IPS-18a (cell line): ENCODE measurements around the gene STK40.
A peak's percentile ranks its signal among the peaks of the same experiment; 100 is the strongest.

ENCODE experiments used
- H3K27ac ChIP-seq: one replicate; pipeline ENCODE4 v1.5.1; 2013; ENCODE audit warnings: low read length
- H3K27me3 ChIP-seq: one replicate; pipeline ENCODE4 v1.6.1; 2013; ENCODE audit warnings: mild to moderate bottlenecking, low read length; ENCODE audit not compliant: control insufficient read depth, insufficient read depth
- H3K36me3 ChIP-seq: one replicate; pipeline ENCODE4 v1.6.1; 2013; ENCODE audit warnings: low read depth, low read length; ENCODE audit not compliant: control insufficient read depth
- H3K4me1 ChIP-seq: one replicate; pipeline ENCODE4 v1.6.1; 2013; ENCODE audit warnings: low read depth, low read length; ENCODE audit not compliant: control insufficient read depth
- H3K4me3 ChIP-seq: one replicate; pipeline ENCODE4 v1.5.1; 2013; ENCODE audit warnings: low read length
- H3K9ac ChIP-seq: one replicate; pipeline ENCODE4 v1.6.1; 2013; ENCODE audit warnings: mild to moderate bottlenecking, low read length, moderate library complexity
- H3K9me3 ChIP-seq: one replicate; pipeline ENCODE4 v1.6.1; 2013; ENCODE audit warnings: low read depth, low read length; ENCODE audit not compliant: control insufficient read depth

The STK40 gene

GRCh38 chr1:36396359-36396758, 10.6 kb upstream of the STK40 start:
- no peak overlapping the region for H3K27ac ChIP-seq
- H3K9me3 ChIP-seq = no peaks in the 10 kb centered on the region
- H3K9ac ChIP-seq = no peak overlapping the region
- no peaks in the 10 kb centered on the region for H3K27me3 ChIP-seq
- H3K36me3 ChIP-seq = peaks cover 23% of the 10 kb centered on the region
- peak overlapping the region; percentile 82 for H3K4me3 ChIP-seq
- H3K4me1 ChIP-seq = peaks cover 4% of the 10 kb centered on the region

DNA sequence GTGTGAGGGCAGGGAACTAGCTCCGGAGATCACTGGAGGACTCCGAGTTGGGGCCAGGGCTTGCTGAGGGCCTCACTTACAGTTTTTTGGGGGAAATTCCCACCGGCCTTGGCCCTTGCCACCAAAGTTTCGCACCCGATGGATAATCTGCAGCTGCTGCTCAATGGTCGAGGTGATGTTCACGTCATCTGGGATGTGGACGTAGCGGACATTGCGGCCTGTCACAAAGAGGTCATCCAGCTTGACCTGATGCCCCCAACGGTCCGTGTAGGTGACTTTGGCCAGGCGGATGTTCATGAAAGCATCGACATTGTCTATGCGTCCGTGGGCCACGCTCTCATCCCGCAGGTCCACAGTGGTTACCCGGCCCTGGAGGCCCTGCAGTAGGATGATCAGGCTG, 8.0 kb upstream of the STK40 start:
- H3K27me3 ChIP-seq = no peaks in the 10 kb centered on the region
- no peaks in the 10 kb centered on the region for H3K4me1 ChIP-seq
- H3K9ac ChIP-seq = no peak overlapping the region
- H3K36me3 ChIP-seq = peaks cover 27% of the 10 kb centered on the region
- H3K4me3 ChIP-seq = no peak overlapping the region
- H3K27ac ChIP-seq = no peak overlapping the region
- H3K9me3 ChIP-seq = no peaks in the 10 kb centered on the region

GRCh38 chr1:36392836-36393235, 7.1 kb upstream of the STK40 start:
- Histone ChIP-seq H3K4me3 (no peak overlapping the region), H3K27me3 (no peaks in the 10 kb centered on the region), H3K36me3 (peaks cover 27% of the 10 kb centered on the region), H3K27ac (no peak overlapping the region), H3K9me3 (no peaks in the 10 kb centered on the region), H3K4me1 (peaks cover 2% of the 10 kb centered on the region), H3K9ac (no peak overlapping the region)

- no peak overlapping the region for H3K4me3 ChIP-seq
- H3K4me1 ChIP-seq = peaks cover 16% of the 10 kb centered on the region
- H3K27me3 ChIP-seq = no peaks in the 10 kb centered on the region
- no peaks in the 10 kb centered on the region for H3K9me3 ChIP-seq
- no peak overlapping the region for H3K9ac ChIP-seq
- no peak overlapping the region for H3K27ac ChIP-seq
- H3K36me3 ChIP-seq = peaks cover 27% of the 10 kb centered on the region
These were observed 5.5 kb upstream of the STK40 start for GRCh38 chr1:36391271-36391670.

- Histone ChIP-seq H3K4me3 (no peak overlapping the region), H3K36me3 (peaks cover 27% of the 10 kb centered on the region), H3K27ac (no peak overlapping the region), H3K9ac (no peak overlapping the region), H3K27me3 (no peaks in the 10 kb centered on the region), H3K4me1 (peaks cover 16% of the 10 kb centered on the region), H3K9me3 (no peaks in the 10 kb centered on the region)
These were observed 4.7 kb upstream of the STK40 start for GRCh38 chr1:36390411-36390810.

DNA sequence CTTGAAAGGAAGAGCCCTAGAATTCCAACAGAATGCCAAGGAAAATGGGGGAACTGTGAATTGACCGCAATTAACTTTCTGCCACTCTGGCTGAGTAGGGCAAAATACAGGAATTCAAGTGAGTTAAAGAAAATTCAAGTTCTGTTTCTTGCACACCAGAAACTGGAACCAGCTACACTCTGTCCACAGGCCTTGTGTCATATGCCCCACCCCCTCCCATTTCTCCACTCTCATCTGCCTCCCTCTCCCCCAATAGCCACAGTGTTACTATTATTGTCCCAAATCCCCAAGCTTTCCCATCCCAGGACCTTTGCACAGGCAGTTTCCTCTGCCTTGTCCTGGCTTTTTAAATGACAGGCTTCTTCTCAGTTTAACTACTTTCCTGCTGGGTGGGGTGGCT, 4.3 kb upstream of the STK40 start:
- H3K4me1 ChIP-seq = peaks cover 16% of the 10 kb centered on the region
- H3K27me3 ChIP-seq = no peaks in the 10 kb centered on the region
- no peaks in the 10 kb centered on the region for H3K9me3 ChIP-seq
- H3K9ac ChIP-seq = no peak overlapping the region
- H3K36me3 ChIP-seq = peaks cover 27% of the 10 kb centered on the region
- H3K4me3 ChIP-seq = no peak overlapping the region
- H3K27ac ChIP-seq = no peak overlapping the region

- H3K4me1 ChIP-seq = peaks cover 22% of the 10 kb centered on the region
- H3K27ac ChIP-seq = no peak overlapping the region
- H3K9me3 ChIP-seq = no peaks in the 10 kb centered on the region
- no peak overlapping the region for H3K9ac ChIP-seq
- H3K36me3 ChIP-seq = peaks cover 27% of the 10 kb centered on the region
- H3K4me3 ChIP-seq = no peak overlapping the region
- no peaks in the 10 kb centered on the region for H3K27me3 ChIP-seq
These were observed 3.5 kb upstream of the STK40 start for GRCh38 chr1:36389261-36389660.

DNA sequence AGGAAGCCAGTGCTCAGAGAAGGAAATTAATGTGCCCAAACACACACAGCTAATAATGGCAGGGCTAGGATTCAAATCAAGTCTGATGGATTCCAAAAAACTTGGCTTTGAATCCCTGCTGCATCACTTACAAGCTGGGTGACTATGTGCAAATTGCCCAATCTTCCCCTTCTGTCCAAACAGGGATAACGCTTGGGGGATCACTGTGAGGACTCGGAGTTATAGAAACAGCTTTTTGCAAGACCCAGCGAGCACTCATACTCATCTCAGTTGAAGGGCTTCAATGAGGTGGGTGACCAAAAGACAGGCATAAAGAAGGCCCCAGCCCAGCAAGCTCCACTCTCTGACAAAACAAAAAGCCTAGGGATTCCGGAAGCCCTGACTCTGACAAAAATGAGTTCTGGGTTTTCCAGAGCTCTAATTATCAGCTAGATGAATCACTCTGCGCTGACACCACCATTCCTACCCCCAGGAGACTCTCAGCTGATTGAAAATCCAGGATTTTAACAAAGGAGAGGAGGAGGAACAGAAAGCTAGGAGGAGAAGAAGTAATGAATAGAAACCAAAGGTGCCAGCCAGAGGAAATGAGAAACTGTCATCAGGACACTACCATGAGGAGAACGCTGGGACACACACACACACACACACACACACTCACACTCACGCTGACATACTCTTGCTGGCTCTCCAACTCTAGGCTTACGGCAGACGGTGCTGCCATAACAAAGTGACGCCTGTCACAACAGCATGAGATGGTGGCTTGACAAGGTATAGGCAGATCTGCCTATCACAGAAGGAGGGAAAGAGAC, 1.6 kb upstream of the STK40 start:
- peak overlapping the region; percentile 92 for H3K9ac ChIP-seq
- no peaks in the 10 kb centered on the region for H3K9me3 ChIP-seq
- peak overlapping the region; percentile 92 for H3K27ac ChIP-seq
- H3K4me3 ChIP-seq = peak overlapping the region; percentile 65
- H3K27me3 ChIP-seq = no peaks in the 10 kb centered on the region
- H3K4me1 ChIP-seq = peaks cover 23% of the 10 kb centered on the region
- peaks cover 13% of the 10 kb centered on the region for H3K36me3 ChIP-seq

- Histone ChIP-seq H3K4me1 (peaks cover 23% of the 10 kb centered on the region), H3K27ac (peak overlapping the region; percentile 92), H3K4me3 (peak overlapping the region; percentile 65)
These were observed 779 bp upstream of the STK40 start for GRCh38 chr1:36386265-36387140.

GRCh38 chr1:36384542-36385409, 948 bp downstream of the STK40 start:
- H3K9ac ChIP-seq = peak overlapping the region; percentile 56
- H3K4me3 ChIP-seq = peak overlapping the region; percentile 83
- H3K9me3 ChIP-seq = no peaks in the 10 kb centered on the region
- no peaks in the 10 kb centered on the region for H3K27me3 ChIP-seq
- H3K4me1 ChIP-seq = peaks cover 23% of the 10 kb centered on the region
- H3K27ac ChIP-seq = no peak overlapping the region
- no peaks in the 10 kb centered on the region for H3K36me3 ChIP-seq

More at GRCh38 chr1:36386265-36387140, 779 bp upstream of the STK40 start:
- Histone ChIP-seq H3K27me3 (no peaks in the 10 kb centered on the region), H3K9ac (peak overlapping the region; percentile 92), H3K36me3 (peaks cover 6% of the 10 kb centered on the region), H3K9me3 (no peaks in the 10 kb centered on the region)

DNA sequence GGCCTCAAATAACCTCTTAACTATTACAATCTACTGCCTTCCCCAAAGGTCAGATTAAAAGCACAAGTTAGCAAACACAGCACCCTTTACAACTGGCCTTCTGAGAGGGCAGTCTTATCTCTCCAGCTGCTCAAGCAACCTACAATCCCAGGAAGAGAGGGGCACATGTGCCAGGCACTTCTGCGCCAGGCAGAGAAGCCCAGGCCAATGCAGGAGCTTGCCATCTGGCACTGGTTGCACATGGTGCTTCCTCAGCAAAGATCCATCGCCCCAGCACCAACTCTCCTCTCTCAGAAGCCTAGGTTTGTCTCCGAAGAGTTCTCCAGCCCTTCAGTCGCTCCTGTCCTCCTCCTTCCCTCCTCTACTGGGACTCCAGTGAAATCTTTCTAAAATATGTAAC, 2.5 kb downstream of the STK40 start:
- Histone ChIP-seq H3K9ac (no peak overlapping the region), H3K36me3 (no peaks in the 10 kb centered on the region), H3K27ac (no peak overlapping the region)

More for the DNA sequence above, 2.5 kb downstream of the STK40 start:
- Histone ChIP-seq H3K9me3 (no peaks in the 10 kb centered on the region), H3K4me1 (peaks cover 23% of the 10 kb centered on the region), H3K4me3 (no peak overlapping the region), H3K27me3 (no peaks in the 10 kb centered on the region)
